ENCODE results near the gene ADAM12.

Gene ADAM12

GRCh38 chr10:126334272-126334671 is 54.0 kb downstream of the ADAM12 start:
- Histone ChIP-seq H3K9me3 (ENCODE audit: control insufficient read depth, insufficient read depth, low read length) (no peaks in the 10 kb centered on the region), H3K9ac (ENCODE audit: low read depth, low read length) (no peak overlapping the region), H3K36me3 (ENCODE audit: insufficient read depth, low read length) (no peaks in the 10 kb centered on the region), H3K4me1 (ENCODE audit: insufficient read depth, low read length) (no peaks in the 10 kb centered on the region)

GRCh38 chr10:126332576-126332975 is 55.7 kb downstream of the ADAM12 start:
- Histone ChIP-seq H3K4me1 (ENCODE audit: insufficient read depth, low read length) (no peaks in the 10 kb centered on the region), H3K9ac (ENCODE audit: low read depth, low read length) (no peak overlapping the region), H3K36me3 (ENCODE audit: insufficient read depth, low read length) (no peaks in the 10 kb centered on the region), H3K9me3 (ENCODE audit: control insufficient read depth, insufficient read depth, low read length) (no peaks in the 10 kb centered on the region)

- no peaks in the 10 kb centered on the region for H3K9me3 ChIP-seq (ENCODE audit: control insufficient read depth, insufficient read depth, low read length)
- no peaks in the 10 kb centered on the region for H3K4me1 ChIP-seq (ENCODE audit: insufficient read depth, low read length)
- no peaks in the 10 kb centered on the region for H3K36me3 ChIP-seq (ENCODE audit: insufficient read depth, low read length)
- H3K9ac ChIP-seq (ENCODE audit: low read depth, low read length), result no peak overlapping the region
Observed at GRCh38 chr10:126331101-126331500, 57.2 kb downstream of the ADAM12 start.

GRCh38 chr10:126324826-126325225 is 63.5 kb downstream of the ADAM12 start:
- Histone ChIP-seq H3K36me3 (ENCODE audit: insufficient read depth, low read length) (no peaks in the 10 kb centered on the region), H3K4me1 (ENCODE audit: insufficient read depth, low read length) (no peaks in the 10 kb centered on the region)

GRCh38 chr10:126321440-126321839 is 66.8 kb downstream of the ADAM12 start:
- Histone ChIP-seq H3K4me1 (ENCODE audit: insufficient read depth, low read length) (no peaks in the 10 kb centered on the region), H3K9ac (ENCODE audit: low read depth, low read length) (no peak overlapping the region), H3K9me3 (ENCODE audit: control insufficient read depth, insufficient read depth, low read length) (peaks cover 4% of the 10 kb centered on the region), H3K36me3 (ENCODE audit: insufficient read depth, low read length) (no peaks in the 10 kb centered on the region)

More at GRCh38 chr10:126324826-126325225, 63.5 kb downstream of the ADAM12 start:
- Histone ChIP-seq H3K9ac (ENCODE audit: low read depth, low read length) (no peak overlapping the region), H3K9me3 (ENCODE audit: control insufficient read depth, insufficient read depth, low read length) (no peaks in the 10 kb centered on the region; the same call in 1 of the 2 replicates)

GRCh38 chr10:126317751-126318150 is 70.5 kb downstream of the ADAM12 start:
- Histone ChIP-seq H3K4me1 (ENCODE audit: insufficient read depth, low read length) (no peaks in the 10 kb centered on the region), H3K9ac (ENCODE audit: low read depth, low read length) (no peak overlapping the region), H3K9me3 (ENCODE audit: control insufficient read depth, insufficient read depth, low read length) (peaks cover 4% of the 10 kb centered on the region; the same call in 1 of the 2 replicates), H3K36me3 (ENCODE audit: insufficient read depth, low read length) (no peaks in the 10 kb centered on the region)

- Histone ChIP-seq H3K4me1 (ENCODE audit: insufficient read depth, low read length) (no peaks in the 10 kb centered on the region), H3K9me3 (ENCODE audit: control insufficient read depth, insufficient read depth, low read length) (peaks cover 4% of the 10 kb centered on the region; the same call in 1 of the 2 replicates), H3K9ac (ENCODE audit: low read depth, low read length) (no peak overlapping the region), H3K36me3 (ENCODE audit: insufficient read depth, low read length) (no peaks in the 10 kb centered on the region)
Observed at GRCh38 chr10:126315494-126316177, 72.6 kb downstream of the ADAM12 start.

- peaks cover 4% of the 10 kb centered on the region; the same call in 1 of the 2 replicates for H3K9me3 ChIP-seq (ENCODE audit: control insufficient read depth, insufficient read depth, low read length)
- no peaks in the 10 kb centered on the region for H3K4me1 ChIP-seq (ENCODE audit: insufficient read depth, low read length)
- H3K9ac ChIP-seq (ENCODE audit: low read depth, low read length), result no peak overlapping the region
- H3K36me3 ChIP-seq (ENCODE audit: insufficient read depth, low read length), result no peaks in the 10 kb centered on the region
Observed at GRCh38 chr10:126314863-126315493, 73.3 kb downstream of the ADAM12 start.

- H3K9me3 ChIP-seq (ENCODE audit: control insufficient read depth, insufficient read depth, low read length), result no peaks in the 10 kb centered on the region
- H3K36me3 ChIP-seq (ENCODE audit: insufficient read depth, low read length), result no peaks in the 10 kb centered on the region
- H3K4me1 ChIP-seq (ENCODE audit: insufficient read depth, low read length), result no peaks in the 10 kb centered on the region
- no peak overlapping the region for H3K9ac ChIP-seq (ENCODE audit: low read depth, low read length)
Observed at GRCh38 chr10:126312167-126312566, 76.1 kb downstream of the ADAM12 start.

- Histone ChIP-seq H3K4me1 (ENCODE audit: insufficient read depth, low read length) (no peaks in the 10 kb centered on the region), H3K36me3 (ENCODE audit: insufficient read depth, low read length) (no peaks in the 10 kb centered on the region), H3K9me3 (ENCODE audit: control insufficient read depth, insufficient read depth, low read length) (no peaks in the 10 kb centered on the region), H3K9ac (ENCODE audit: low read depth, low read length) (no peak overlapping the region)
Observed at GRCh38 chr10:126309228-126309883, 78.9 kb downstream of the ADAM12 start.

- Histone ChIP-seq H3K36me3 (ENCODE audit: insufficient read depth, low read length) (no peaks in the 10 kb centered on the region), H3K9ac (ENCODE audit: low read depth, low read length) (no peak overlapping the region), H3K4me1 (ENCODE audit: insufficient read depth, low read length) (no peaks in the 10 kb centered on the region), H3K9me3 (ENCODE audit: control insufficient read depth, insufficient read depth, low read length) (no peaks in the 10 kb centered on the region)
Observed at GRCh38 chr10:126302826-126303665, 85.2 kb downstream of the ADAM12 start.

GRCh38 chr10:126302476-126302756 is 85.9 kb downstream of the ADAM12 start:
- Histone ChIP-seq H3K36me3 (ENCODE audit: insufficient read depth, low read length) (no peaks in the 10 kb centered on the region), H3K9me3 (ENCODE audit: control insufficient read depth, insufficient read depth, low read length) (no peaks in the 10 kb centered on the region), H3K4me1 (ENCODE audit: insufficient read depth, low read length) (no peaks in the 10 kb centered on the region), H3K9ac (ENCODE audit: low read depth, low read length) (no peak overlapping the region)

- Histone ChIP-seq H3K9me3 (ENCODE audit: control insufficient read depth, insufficient read depth, low read length) (no peaks in the 10 kb centered on the region), H3K36me3 (ENCODE audit: insufficient read depth, low read length) (no peaks in the 10 kb centered on the region), H3K4me1 (ENCODE audit: insufficient read depth, low read length) (no peaks in the 10 kb centered on the region), H3K9ac (ENCODE audit: low read depth, low read length) (no peak overlapping the region)
Observed at GRCh38 chr10:126301701-126302475, 86.4 kb downstream of the ADAM12 start.

GRCh38 chr10:126294451-126294850 is 93.8 kb downstream of the ADAM12 start:
- no peaks in the 10 kb centered on the region for H3K4me1 ChIP-seq (ENCODE audit: insufficient read depth, low read length)
- no peaks in the 10 kb centered on the region for H3K36me3 ChIP-seq (ENCODE audit: insufficient read depth, low read length)
- no peak overlapping the region for H3K9ac ChIP-seq (ENCODE audit: low read depth, low read length)
- no peaks in the 10 kb centered on the region for H3K9me3 ChIP-seq (ENCODE audit: control insufficient read depth, insufficient read depth, low read length)

All from ES-I3 (cell line).